ENCODE results near the gene CNOT10.

CNOT10 gene

GRCh38 chr3:32684800-32685542, at the start of gene CNOT10:
Gene CNOT10 (plus strand): TSS chr3:32685188. CDS start chr3:32685461, 273 bp downstream.
- no peaks in the 10 kb centered on the region for H3K9me3 ChIP-seq (ENCODE audit: control insufficient read depth, insufficient read depth, low read depth, low read length)
- peak within 1 kb of the TSS; percentile 67 for H3K4me3 ChIP-seq (ENCODE audit: low read depth, low read length)
- peak within 1 kb of the TSS; percentile 72 for H3K27ac ChIP-seq (ENCODE audit: extremely low read depth, low read depth, low read length)
- CTCF ChIA-PET = interaction anchor here (0.7 kb wide), 1 partner anchor 247 kb away, joined by 3 read pairs; no protein-coding TSS in a partner anchor
- peaks cover 0 to 12% of the 10 kb centered on the region in 2 experiments; a peak in 2 of 3 replicates for H3K36me3 ChIP-seq (ENCODE audit: control insufficient read depth in 2 of 2, insufficient read depth in 1 of 2, low read length in 2 of 2)
- H3K4me1 ChIP-seq (ENCODE audit: control insufficient read depth, insufficient read depth, low read length) = no peaks in the 10 kb centered on the region
- POLR2A ChIA-PET = interaction anchor here (0.6 to 1.2 kb wide), 8 partner anchors 11 to 262 kb away, joined by 3 to 5 read pairs (median 3); partner anchors contain the start of gene CMTM6
- TF ChIP-seq ZXDB (tag by site-specific recombination; IDR thresholded peaks at IDR 0.05) (peak; percentile 53), CTCF (tag by site-specific recombination; IDR thresholded peaks at IDR 0.05) (peak; percentile 62), HOXC10 (CRISPR knock-in tag; IDR thresholded peaks at IDR 0.05) (no peak), MYNN (tag by site-specific recombination; IDR thresholded peaks at IDR 0.05; ENCODE audit: borderline replicate concordance) (0 out of 2 replicates have a peak, but pooled peaks have one; percentile 43), ZNF266 (tag by site-specific recombination; IDR thresholded peaks at IDR 0.05; ENCODE audit: low read depth) (no peak), ZNF768 (tag by site-specific recombination; IDR thresholded peaks at IDR 0.05) (no peak), ZNF37A (tag by site-specific recombination; IDR thresholded peaks at IDR 0.05) (no peak), ZNF701 (tag by site-specific recombination; IDR thresholded peaks at IDR 0.05) (no peak), ZNF121 (tag by site-specific recombination; IDR thresholded peaks at IDR 0.05) (no peak), PRDM6 (tag by site-specific recombination; IDR thresholded peaks at IDR 0.05) (no peak), ZNF292 (tag by site-specific recombination; IDR thresholded peaks at IDR 0.05; ENCODE audit: borderline replicate concordance, low read depth) (no peak), ZNF302 (tag by site-specific recombination; IDR thresholded peaks at IDR 0.05; ENCODE audit: low read depth) (no peak), REPIN1 (tag by site-specific recombination; IDR thresholded peaks at IDR 0.05; ENCODE audit: low read depth) (no peak), ZNF157 (tag by site-specific recombination; IDR thresholded peaks at IDR 0.05) (no peak), ZFP41 (tag by site-specific recombination; IDR thresholded peaks at IDR 0.05; ENCODE audit: borderline replicate concordance) (no peak), ZNF398 (tag by site-specific recombination; IDR thresholded peaks at IDR 0.05) (peak; percentile 44; the same call in 1 of the 2 replicates), ZFP37 (tag by site-specific recombination; IDR thresholded peaks at IDR 0.05) (no peak), ZNF133 (tag by site-specific recombination; IDR thresholded peaks at IDR 0.05) (no peak), TRIM28 (IDR thresholded peaks at IDR 0.05; ENCODE audit: borderline replicate concordance, low read length) (no peak), ZBTB20 (tag by site-specific recombination; IDR thresholded peaks at IDR 0.05) (peak; percentile 87), BCL11A (tag by site-specific recombination; IDR thresholded peaks at IDR 0.05; ENCODE audit: low read depth) (no peak), ZBTB7A (tag by site-specific recombination; IDR thresholded peaks at IDR 0.05; ENCODE audit: low read depth) (no peak), KLF17 (tag by site-specific recombination; IDR thresholded peaks at IDR 0.05) (no peak)
- TF ChIP-seq, protein P1, sequence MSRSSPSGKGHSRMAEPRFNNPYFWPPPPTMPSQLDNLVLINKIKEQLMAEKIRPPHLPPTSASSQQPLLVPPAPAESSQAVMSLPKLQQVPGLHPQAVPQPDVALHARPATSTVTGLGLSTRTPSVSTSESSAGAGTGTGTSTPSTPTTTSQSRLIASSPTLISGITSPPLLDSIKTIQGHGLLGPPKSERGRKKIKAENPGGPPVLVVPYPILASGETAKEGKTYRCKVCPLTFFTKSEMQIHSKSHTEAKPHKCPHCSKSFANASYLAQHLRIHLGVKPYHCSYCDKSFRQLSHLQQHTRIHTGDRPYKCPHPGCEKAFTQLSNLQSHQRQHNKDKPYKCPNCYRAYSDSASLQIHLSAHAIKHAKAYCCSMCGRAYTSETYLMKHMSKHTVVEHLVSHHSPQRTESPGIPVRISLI (tag by site-specific recombination; IDR thresholded peaks at IDR 0.05) = no peak
- TF ChIP-seq, protein P2, sequence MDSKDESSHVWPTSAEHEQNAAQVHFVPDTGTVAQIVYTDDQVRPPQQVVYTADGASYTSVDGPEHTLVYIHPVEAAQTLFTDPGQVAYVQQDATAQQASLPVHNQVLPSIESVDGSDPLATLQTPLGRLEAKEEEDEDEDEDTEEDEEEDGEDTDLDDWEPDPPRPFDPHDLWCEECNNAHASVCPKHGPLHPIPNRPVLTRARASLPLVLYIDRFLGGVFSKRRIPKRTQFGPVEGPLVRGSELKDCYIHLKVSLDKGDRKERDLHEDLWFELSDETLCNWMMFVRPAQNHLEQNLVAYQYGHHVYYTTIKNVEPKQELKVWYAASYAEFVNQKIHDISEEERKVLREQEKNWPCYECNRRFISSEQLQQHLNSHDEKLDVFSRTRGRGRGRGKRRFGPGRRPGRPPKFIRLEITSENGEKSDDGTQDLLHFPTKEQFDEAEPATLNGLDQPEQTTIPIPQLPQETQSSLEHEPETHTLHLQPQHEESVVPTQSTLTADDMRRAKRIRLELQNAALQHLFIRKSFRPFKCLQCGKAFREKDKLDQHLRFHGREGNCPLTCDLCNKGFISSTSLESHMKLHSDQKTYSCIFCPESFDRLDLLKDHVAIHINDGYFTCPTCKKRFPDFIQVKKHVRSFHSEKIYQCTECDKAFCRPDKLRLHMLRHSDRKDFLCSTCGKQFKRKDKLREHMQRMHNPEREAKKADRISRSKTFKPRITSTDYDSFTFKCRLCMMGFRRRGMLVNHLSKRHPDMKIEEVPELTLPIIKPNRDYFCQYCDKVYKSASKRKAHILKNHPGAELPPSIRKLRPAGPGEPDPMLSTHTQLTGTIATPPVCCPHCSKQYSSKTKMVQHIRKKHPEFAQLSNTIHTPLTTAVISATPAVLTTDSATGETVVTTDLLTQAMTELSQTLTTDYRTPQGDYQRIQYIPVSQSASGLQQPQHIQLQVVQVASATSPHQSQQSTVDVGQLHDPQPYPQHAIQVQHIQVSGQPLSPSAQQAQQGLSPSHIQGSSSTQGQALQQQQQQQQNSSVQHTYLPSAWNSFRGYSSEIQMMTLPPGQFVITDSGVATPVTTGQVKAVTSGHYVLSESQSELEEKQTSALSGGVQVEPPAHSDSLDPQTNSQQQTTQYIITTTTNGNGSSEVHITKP (tag by site-specific recombination; IDR thresholded peaks at IDR 0.05) = peak; percentile 100

All from HEK293 (cell line).